ENCODE measurements around the gene ZNF780B. TPM values are rescaled to one million over a fixed set of nuclear protein-coding genes. Genes with fewer than 3 reads are reported as not detected.

Gene ZNF780B
- total RNA-seq, 1 experiment from 2014 or later, result 31.9 TPM

DNA sequence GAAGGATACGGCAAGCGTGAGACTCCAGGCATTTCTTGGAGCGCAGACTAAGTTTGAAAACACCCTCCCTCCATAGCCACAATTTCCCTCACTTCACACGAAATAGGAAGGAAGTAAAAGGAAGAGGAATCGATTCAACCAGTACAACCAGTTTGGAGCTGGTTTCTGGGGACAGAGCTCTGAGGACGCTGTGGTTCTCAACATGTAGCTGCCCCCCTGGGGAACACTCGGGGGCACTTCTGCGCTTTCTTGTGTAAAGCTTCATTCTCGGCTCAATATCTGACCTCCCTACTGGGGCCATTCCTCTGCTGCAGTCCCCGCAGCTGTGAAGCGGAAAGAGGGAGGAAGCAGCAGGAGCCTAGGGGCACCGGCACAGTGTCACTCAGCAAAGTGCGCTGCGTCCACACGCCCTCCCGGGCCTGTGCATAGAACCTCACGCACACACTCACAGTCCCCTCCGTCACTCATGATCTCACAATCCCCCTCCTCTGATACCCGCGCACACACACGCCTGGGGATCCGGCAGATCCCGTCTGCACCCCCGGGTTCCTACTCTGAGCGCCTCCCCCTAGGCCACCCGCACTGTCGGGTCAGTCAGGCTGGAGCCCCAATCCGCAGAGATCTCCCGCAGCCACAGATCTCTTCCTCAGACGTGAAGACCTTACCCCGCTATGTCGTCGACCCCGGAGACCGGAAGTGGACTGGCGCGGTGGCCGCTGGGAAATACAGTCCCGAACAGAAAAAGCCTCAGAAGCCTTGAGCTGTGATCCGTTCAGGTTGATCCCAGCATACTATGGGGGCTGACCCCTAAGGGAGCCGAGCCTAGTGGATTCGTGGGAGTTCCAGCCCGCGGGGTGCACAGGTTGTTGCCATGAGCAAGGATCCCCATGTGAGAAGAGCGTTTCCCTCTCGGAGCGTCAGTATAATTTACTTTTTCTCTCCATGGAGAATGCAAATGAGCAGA, 34.5 kb upstream of the ZNF780B start, which contains the start of gene ZNF780A:
ZNF780A (minus strand) TSS at position 703 of the 964 bp plus-strand sequence. CDS start 6,190 bp downstream, outside the sequence.
- Histone ChIP-seq H3K14ac (ENCODE audit: insufficient read depth, low read length) (peak within 1 kb of the TSS; percentile 18; the same call in 1 of the 2 replicates), H3K56ac (ENCODE audit: insufficient read length, low read depth, low read length) (no peak within 1 kb of the TSS), H3K4me2 (ENCODE audit: insufficient read depth, insufficient read length, low read length) (peak within 1 kb of the TSS; percentile 96), H3K4me1 (ENCODE audit: insufficient read depth, low read length) (no peaks in the 10 kb centered on the region; the same call in 1 of the 2 replicates), H3K9me3 (ENCODE audit: control insufficient read depth, low read depth, low read length) (no peaks in the 10 kb centered on the region), H2BK15ac (ENCODE audit: low read depth, low read length) (no peak within 1 kb of the TSS), H3K79me2 (ENCODE audit: insufficient read depth, low read length) (no peaks in the 10 kb centered on the region; the same call in 1 of the 2 replicates), H3K27ac (ENCODE audit: insufficient read length, low read depth, low read length) (no peak within 1 kb of the TSS), H2BK20ac (ENCODE audit: low read depth, low read length, poor library complexity, severe bottlenecking) (no peak within 1 kb of the TSS), H3K23me2 (ENCODE audit: insufficient read length, low read depth, low read length, poor library complexity, severe bottlenecking) (peaks cover 8% of the 10 kb centered on the region), H2AFZ (ENCODE audit: low read length) (peak within 1 kb of the TSS; percentile 93), H3K23ac (ENCODE audit: insufficient read length, low read depth, low read length) (no peak within 1 kb of the TSS), H2BK5ac (ENCODE audit: insufficient read length, low read length) (no peak within 1 kb of the TSS), H2BK120ac (ENCODE audit: low read depth, low read length, poor library complexity, severe bottlenecking) (no peak within 1 kb of the TSS), H4K20me1 (ENCODE audit: control insufficient read depth, insufficient read depth, insufficient read length) (no peaks in the 10 kb centered on the region), H2BK12ac (ENCODE audit: insufficient read length, low read depth, low read length) (no peak within 1 kb of the TSS), H3K9ac (ENCODE audit: extremely low read depth, insufficient read length, low read length) (peak within 1 kb of the TSS; percentile 69), H3K4ac (ENCODE audit: low read depth, low read length) (no peak within 1 kb of the TSS), H2AK5ac (ENCODE audit: insufficient read length, low read length) (no peak within 1 kb of the TSS), H4K91ac (ENCODE audit: insufficient read length, low read depth, low read length) (no peak within 1 kb of the TSS), H4K5ac (ENCODE audit: insufficient read length, low read depth, low read length) (no peak within 1 kb of the TSS), H3K79me1 (ENCODE audit: insufficient read depth, low read depth, low read length, poor library complexity, severe bottlenecking) (peaks cover 5% of the 10 kb centered on the region), H3K18ac (ENCODE audit: insufficient read length, low read depth, low read length) (peak within 1 kb of the TSS; percentile 64), H3T11ph (ENCODE audit: low read length) (no peak within 1 kb of the TSS), H3K27me3 (ENCODE audit: insufficient read depth, low read length) (no peaks in the 10 kb centered on the region), H4K8ac (replicated peaks; ENCODE audit: insufficient read length, low read depth, low read length) (no peak within 1 kb of the TSS)
- WGBS (ENCODE audit: extremely low coverage, insufficient read length, low lambda C conversion rate), result no CpG with 5 or more reads among the region's 47 CpGs
- TF ChIP-seq, protein P1, sequence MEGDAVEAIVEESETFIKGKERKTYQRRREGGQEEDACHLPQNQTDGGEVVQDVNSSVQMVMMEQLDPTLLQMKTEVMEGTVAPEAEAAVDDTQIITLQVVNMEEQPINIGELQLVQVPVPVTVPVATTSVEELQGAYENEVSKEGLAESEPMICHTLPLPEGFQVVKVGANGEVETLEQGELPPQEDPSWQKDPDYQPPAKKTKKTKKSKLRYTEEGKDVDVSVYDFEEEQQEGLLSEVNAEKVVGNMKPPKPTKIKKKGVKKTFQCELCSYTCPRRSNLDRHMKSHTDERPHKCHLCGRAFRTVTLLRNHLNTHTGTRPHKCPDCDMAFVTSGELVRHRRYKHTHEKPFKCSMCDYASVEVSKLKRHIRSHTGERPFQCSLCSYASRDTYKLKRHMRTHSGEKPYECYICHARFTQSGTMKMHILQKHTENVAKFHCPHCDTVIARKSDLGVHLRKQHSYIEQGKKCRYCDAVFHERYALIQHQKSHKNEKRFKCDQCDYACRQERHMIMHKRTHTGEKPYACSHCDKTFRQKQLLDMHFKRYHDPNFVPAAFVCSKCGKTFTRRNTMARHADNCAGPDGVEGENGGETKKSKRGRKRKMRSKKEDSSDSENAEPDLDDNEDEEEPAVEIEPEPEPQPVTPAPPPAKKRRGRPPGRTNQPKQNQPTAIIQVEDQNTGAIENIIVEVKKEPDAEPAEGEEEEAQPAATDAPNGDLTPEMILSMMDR (conservative IDR thresholded peaks at IDR 0.05), result no peak
- no peaks in the 10 kb centered on the region; the same call in 1 of the 2 replicates for H3K27me3 Mint-ChIP-seq (ENCODE audit: low read depth)
- H3K27ac Mint-ChIP-seq, result peak within 1 kb of the TSS; percentile 97 to 100 (median 98)
- H3K9me3 Mint-ChIP-seq, result peaks cover 2 to 8% of the 10 kb centered on the region in 2 experiments; a peak in 4 of 5 replicates
- DNase-seq, result peak; percentile 89
- H3K36me3 Mint-ChIP-seq (ENCODE audit: insufficient read depth in 1 of 3, low read depth in 3 of 3), result peaks cover 8 to 11% (median 9%) of the 10 kb centered on the region in 3 experiments
- H3K4me1 Mint-ChIP-seq, result peaks cover 13 to 17% of the 10 kb centered on the region in 2 experiments
- peak within 1 kb of the TSS; percentile 100 for H3K4me3 Mint-ChIP-seq
